Mesendoderm (in vitro differentiated cells): ENCODE data around the gene FARP2.
"Not testable (repeated sequence)": the region's sequence is repeated elsewhere in the genome, so short reads cannot be mapped to it uniquely, and the experiment has no call there.

Source experiments
- DNase-seq: peaks from one replicate; pipeline ENCODE4 v3.0.0; 2013
- H2AK5ac ChIP-seq: 2 replicates; pipeline ENCODE4 v1.6.1; 2013; ENCODE audit warnings: low read length, inconsistent platforms
- H2BK120ac ChIP-seq: 2 replicates; pipeline ENCODE4 v1.6.1; 2013; ENCODE audit warnings: low read depth, mild to moderate bottlenecking, low read length, moderate library complexity, mixed read lengths
- H2BK15ac ChIP-seq: replicated peaks from 2 replicates; pipeline ENCODE4 v1.6.1; 2013; ENCODE audit warnings: low read depth, mild to moderate bottlenecking, moderate library complexity
- H2BK5ac ChIP-seq: 2 replicates; pipeline ENCODE4 v1.6.1; 2013; ENCODE audit warnings: low read length, inconsistent platforms
- H3K18ac ChIP-seq: 2 replicates; pipeline ENCODE4 v1.6.1; 2013; ENCODE audit warnings: mild to moderate bottlenecking, low read length, mixed read lengths
- H3K23ac ChIP-seq: one replicate; pipeline ENCODE4 v1.6.1; 2013; ENCODE audit warnings: low read length
- H3K27ac ChIP-seq: 2 replicates; pipeline ENCODE4 v1.5.1; 2013; ENCODE audit warnings: low read depth, mild to moderate bottlenecking, inconsistent platforms, low read length, moderate library complexity
- H3K27me3 ChIP-seq: 2 replicates; pipeline ENCODE4 v1.6.1; 2013; ENCODE audit warnings: low read length, control low read depth, mild to moderate bottlenecking, inconsistent platforms; ENCODE audit not compliant: insufficient read depth, poor library complexity
- H3K36me3 ChIP-seq: 2 replicates; pipeline ENCODE4 v1.6.1; 2013; ENCODE audit warnings: low read length, inconsistent platforms; ENCODE audit not compliant: control insufficient read depth, insufficient read depth
- H3K4ac ChIP-seq: one replicate; pipeline ENCODE4 v1.6.1; 2013; ENCODE audit warnings: low read depth, mild to moderate bottlenecking, low read length, moderate library complexity
- H3K4me1 ChIP-seq: 2 replicates; pipeline ENCODE4 v1.6.1; 2013; ENCODE audit warnings: low read depth, low read length, inconsistent platforms; ENCODE audit not compliant: control insufficient read depth
- H3K4me2 ChIP-seq: 2 replicates; pipeline ENCODE4 v1.6.1; 2013; ENCODE audit warnings: low read length
- H3K4me3 ChIP-seq: 2 replicates; pipeline ENCODE4 v1.5.1; 2013; ENCODE audit warnings: mild to moderate bottlenecking, low read length
- H3K56ac ChIP-seq: one replicate; pipeline ENCODE4 v1.6.1; 2013; ENCODE audit warnings: low read length
- H3K79me1 ChIP-seq: 2 replicates; pipeline ENCODE4 v1.6.1; 2013; ENCODE audit warnings: low read length, inconsistent platforms
- H3K79me2 ChIP-seq: 2 replicates; pipeline ENCODE4 v1.6.1; 2013; ENCODE audit warnings: mild to moderate bottlenecking, low read length; ENCODE audit not compliant: control insufficient read depth, insufficient read depth
- H3K9ac ChIP-seq: 2 replicates; pipeline ENCODE4 v1.6.1; 2013; ENCODE audit warnings: low read length, inconsistent platforms
- H4K5ac ChIP-seq: one replicate; pipeline ENCODE4 v1.6.1; 2013; ENCODE audit warnings: low read length
- H4K8ac ChIP-seq: one replicate; pipeline ENCODE4 v1.6.1; 2013; ENCODE audit warnings: low read depth, mild to moderate bottlenecking, control low read depth, low read length, moderate library complexity
- WGBS: extraction: QIAGEN DNeasy Blood & Tissue Kit; methylation state at CpG from one replicate; pipeline ENCODE4 v1.1.7; 2013; ENCODE audit warnings: low lambda C conversion rate, missing lambda C conversion rate; ENCODE audit not compliant: insufficient coverage; ENCODE audit errors: extremely low coverage; 5-methylcytosine and 5-hydroxymethylcytosine counted together

Gene FARP2

GRCh38 chr2:241399941-241400922, 44.1 kb downstream of the FARP2 start:
- H3K4me3 ChIP-seq, result no peak overlapping the region
- no peak overlapping the region for H3K27ac ChIP-seq
- no peak overlapping the region for H3K23ac ChIP-seq
- H3K56ac ChIP-seq, result no peak overlapping the region
- no peak overlapping the region for H2BK15ac ChIP-seq
- no peak overlapping the region for H4K5ac ChIP-seq
- H3K4me2 ChIP-seq, result no peak overlapping the region
- no CpG with 5 or more reads among the region's 10 CpGs for WGBS
- no peak overlapping the region for H3K18ac ChIP-seq
- peaks cover 2% of the 10 kb centered on the region for H3K79me1 ChIP-seq
- H3K79me2 ChIP-seq, result no peaks in the 10 kb centered on the region
- no peak overlapping the region for H3K4ac ChIP-seq
- no peak overlapping the region for H2BK120ac ChIP-seq
- no peak overlapping the region for H4K8ac ChIP-seq
- H2AK5ac ChIP-seq, result no peak overlapping the region
- H3K27me3 ChIP-seq, result no peaks in the 10 kb centered on the region
- no peaks in the 10 kb centered on the region for H3K4me1 ChIP-seq
- no peaks in the 10 kb centered on the region for H3K36me3 ChIP-seq
- H3K9ac ChIP-seq, result no peak overlapping the region
- no peak for DNase-seq
- H2BK5ac ChIP-seq, result no peak overlapping the region

GRCh38 chr2:241408849-241409248, 52.8 kb downstream of the FARP2 start:
- H4K8ac ChIP-seq, result no peak overlapping the region
- peaks cover 4% of the 10 kb centered on the region for H3K36me3 ChIP-seq
- no peaks in the 10 kb centered on the region for H3K27me3 ChIP-seq
- no peak overlapping the region for H4K5ac ChIP-seq
- H3K56ac ChIP-seq, result no peak overlapping the region
- no peak overlapping the region for H3K18ac ChIP-seq
- DNase-seq, result no peak
- no peak overlapping the region for H3K23ac ChIP-seq
- H2BK120ac ChIP-seq, result no peak overlapping the region
- H2BK15ac ChIP-seq, result no peak overlapping the region
- no peak overlapping the region for H3K9ac ChIP-seq
- H3K4me3 ChIP-seq, result no peak overlapping the region
- no peaks in the 10 kb centered on the region for H3K79me2 ChIP-seq
- no peaks in the 10 kb centered on the region for H3K4me1 ChIP-seq
- no peaks in the 10 kb centered on the region for H3K79me1 ChIP-seq
- H3K4ac ChIP-seq, result no peak overlapping the region
- no peak overlapping the region for H2BK5ac ChIP-seq
- no peak overlapping the region for H3K27ac ChIP-seq
- H3K4me2 ChIP-seq, result no peak overlapping the region
- no peak overlapping the region for H2AK5ac ChIP-seq

- H3K4me3 ChIP-seq, result no peak overlapping the region
- no peak overlapping the region for H2BK15ac ChIP-seq
- no peaks in the 10 kb centered on the region for H3K79me2 ChIP-seq
- H4K5ac ChIP-seq, result no peak overlapping the region
- H2BK120ac ChIP-seq, result no peak overlapping the region
- no peak overlapping the region for H2BK5ac ChIP-seq
- no peak overlapping the region for H3K23ac ChIP-seq
- no peak overlapping the region for H3K9ac ChIP-seq
- H3K4ac ChIP-seq, result no peak overlapping the region
- H3K56ac ChIP-seq, result no peak overlapping the region
- no peaks in the 10 kb centered on the region for H3K4me1 ChIP-seq
- H3K27ac ChIP-seq, result no peak overlapping the region
- H3K27me3 ChIP-seq, result no peaks in the 10 kb centered on the region
- peaks cover 8% of the 10 kb centered on the region for H3K36me3 ChIP-seq
- no peak overlapping the region for H3K4me2 ChIP-seq
- no peak overlapping the region for H2AK5ac ChIP-seq
- no peaks in the 10 kb centered on the region for H3K79me1 ChIP-seq
- no peak for DNase-seq
- no CpG with 5 or more reads among the region's 9 CpGs for WGBS
- no peak overlapping the region for H3K18ac ChIP-seq
- H4K8ac ChIP-seq, result no peak overlapping the region
These were observed 54.7 kb downstream of the FARP2 start for GRCh38 chr2:241410739-241411176.

- no peak for DNase-seq
- no peak overlapping the region for H3K4ac ChIP-seq
- H3K79me1 ChIP-seq, result no peaks in the 10 kb centered on the region
- H3K4me1 ChIP-seq, result no peaks in the 10 kb centered on the region
- no peak overlapping the region for H2BK120ac ChIP-seq
- no peak overlapping the region for H2BK5ac ChIP-seq
- no CpG with 5 or more reads among the region's 5 CpGs for WGBS
- no peak overlapping the region for H3K4me3 ChIP-seq
- H3K23ac ChIP-seq, result no peak overlapping the region
- no peak overlapping the region for H3K18ac ChIP-seq
- H3K79me2 ChIP-seq, result no peaks in the 10 kb centered on the region
- H3K36me3 ChIP-seq, result peaks cover 8% of the 10 kb centered on the region
- H2AK5ac ChIP-seq, result no peak overlapping the region
- no peaks in the 10 kb centered on the region for H3K27me3 ChIP-seq
- H3K56ac ChIP-seq, result no peak overlapping the region
- no peak overlapping the region for H4K8ac ChIP-seq
- no peak overlapping the region for H3K9ac ChIP-seq
- H3K4me2 ChIP-seq, result no peak overlapping the region
- H3K27ac ChIP-seq, result no peak overlapping the region
- no peak overlapping the region for H4K5ac ChIP-seq
- H2BK15ac ChIP-seq, result no peak overlapping the region
These were observed 56.1 kb downstream of the FARP2 start for GRCh38 chr2:241412144-241412543.

- not testable (repeated sequence) for H4K8ac ChIP-seq, H3K36me3 ChIP-seq
- WGBS, result no CpG with 5 or more reads among the region's 5 CpGs
These were observed 57.4 kb downstream of the FARP2 start for GRCh38 chr2:241413501-241413900.

More at GRCh38 chr2:241413501-241413900, 57.4 kb downstream of the FARP2 start:
- H3K4me2 ChIP-seq, H3K4me3 ChIP-seq, H4K5ac ChIP-seq, H3K4ac ChIP-seq, H3K56ac ChIP-seq, H3K9ac ChIP-seq, H3K18ac ChIP-seq, H3K27ac ChIP-seq, H2BK120ac ChIP-seq, H2BK15ac ChIP-seq, H3K27me3 ChIP-seq, H3K23ac ChIP-seq, H2BK5ac ChIP-seq, H3K79me2 ChIP-seq, H3K4me1 ChIP-seq, H3K79me1 ChIP-seq, DNase-seq, H2AK5ac ChIP-seq: not testable (repeated sequence)
